Lung (tissue), 12 donors: ENCODE measurements around the gene LPCAT2. TPM values are rescaled to one million over a fixed set of nuclear protein-coding genes. Genes with fewer than 3 reads are reported as not detected.

Experiments
- ATAC-seq: fragments of 200-7000 bp; cut with Tn5 transposase; one replicate; pipeline ENCODE4 v1.9.1; 2020; ENCODE audit warnings: moderate number of reproducible peaks; ENCODE audit not compliant: insufficient read depth, low FRiP score
- DNase-seq, 3 donors: peaks; one replicate each; pipeline ENCODE4 v3.0.0-alpha.2; 2013 to 2017
- H3K27ac ChIP-seq, 2 donors: one replicate each; pipeline ENCODE4 v1.5.1; 2013; ENCODE audit warnings: mild to moderate bottlenecking in 2 of 2, moderate library complexity in 2 of 2, control low read depth in 1 of 2, inconsistent platforms in 1 of 2, low read depth in 1 of 2, low read length in 1 of 2
- H3K27me3 ChIP-seq, 3 donors: one replicate each; pipeline ENCODE4 v1.5.1; 2013; ENCODE audit warnings: low read length in 2 of 3; ENCODE audit not compliant: control insufficient read depth in 3 of 3, insufficient read depth in 3 of 3
- H3K36me3 ChIP-seq, 4 donors: one replicate each; pipeline ENCODE4 v1.5.1; 2013; ENCODE audit warnings: low read length in 4 of 4, mild to moderate bottlenecking in 1 of 4, moderate library complexity in 1 of 4; ENCODE audit not compliant: control insufficient read depth in 4 of 4, insufficient read depth in 4 of 4
- H3K4me1 ChIP-seq, 5 donors: one replicate each; pipeline ENCODE4 v1.5.1; 2013; ENCODE audit warnings: low read length in 5 of 5, mild to moderate bottlenecking in 2 of 5, moderate library complexity in 1 of 5; ENCODE audit not compliant: control insufficient read depth in 5 of 5, insufficient read depth in 5 of 5
- H3K4me3 ChIP-seq: one replicate; pipeline ENCODE4 v1.5.1; 2013; ENCODE audit warnings: mild to moderate bottlenecking, control low read depth, moderate library complexity
- H3K9ac ChIP-seq, 2 donors: one replicate each; pipeline ENCODE4 v1.5.1; 2013; ENCODE audit warnings: low read length in 2 of 2, control low read depth in 1 of 2; ENCODE audit not compliant: insufficient read depth in 1 of 2
- H3K9me3 ChIP-seq, 4 donors: one replicate each; pipeline ENCODE4 v1.5.1; 2013; ENCODE audit warnings: low read length in 3 of 4, mild to moderate bottlenecking in 1 of 4, moderate library complexity in 1 of 4; ENCODE audit not compliant: control insufficient read depth in 4 of 4, insufficient read depth in 3 of 4
- WGBS, 2 donors: extraction: QIAGEN DNeasy Blood & Tissue Kit; methylation state at CpG; one replicate each; pipeline ENCODE4 v1.1.7; 2013; 5-methylcytosine and 5-hydroxymethylcytosine counted together
- polyA plus RNA-seq, 2 donors: library from polyadenylated mRNA; stranded (reverse); fragments of 200-250 nt; gene quantifications; one replicate each; pipeline ENCODE4 v1.2.1, GENCODE V29; 2013
- total RNA-seq, 2 donors: library from RNA; depleted of rRNA in 1 of 2; stranded (reverse); fragments of >200 nt in 1 of 2; gene quantifications; one replicate each; pipeline ENCODE4 v1.2.1, GENCODE V29; 2014 to 2021
- TF ChIP-seq, protein P1 (sequence below): IDR thresholded peaks from 2 replicates; pipeline ENCODE4 v1.5.1; 2012; ENCODE audit warnings: mild to moderate bottlenecking; ENCODE audit errors: control extremely low read depth, extremely low read depth
- donor health status: control.
- donor health status: control.
- donor health status: Bipolar disorder and iron deficiency.
- donor health status: healthy.
- donor health status: DM: yes; HTN: yes; CAD: no.

The LPCAT2 gene
- total and polyA plus RNA-seq, 4 donors, result 9.5 to 25.3 (median 19.4) TPM

DNA sequence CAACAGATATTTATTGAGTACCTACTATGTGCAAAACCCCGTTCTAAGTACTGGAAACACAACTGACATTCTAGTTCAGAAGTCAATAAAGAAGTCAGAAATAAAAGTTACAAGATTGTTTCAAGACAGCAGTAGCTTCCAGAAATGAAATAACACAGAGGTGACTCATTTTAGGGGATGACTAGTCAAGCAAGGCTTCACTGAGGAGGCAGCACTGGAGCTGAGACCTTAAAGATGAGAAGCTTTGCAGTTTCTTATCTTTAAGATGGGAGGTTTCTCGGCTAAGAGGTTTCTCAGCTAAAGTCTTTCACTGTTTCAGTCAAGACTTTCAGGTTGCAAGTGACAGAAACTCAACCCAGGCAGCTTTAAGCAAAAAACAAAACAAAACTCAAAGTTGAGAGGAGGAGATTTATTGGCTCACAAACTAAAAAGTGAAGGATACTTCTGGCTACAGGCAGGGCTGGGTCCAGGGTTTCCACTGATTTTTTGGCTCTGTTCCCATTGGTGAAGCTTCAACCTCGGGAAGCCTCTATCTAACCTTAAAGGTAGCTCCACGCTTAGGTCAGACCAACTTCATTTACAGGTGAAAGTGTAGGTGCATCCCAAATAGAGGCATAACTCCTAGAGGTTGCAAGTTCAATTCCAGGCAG, 37.3 kb upstream of the LPCAT2 start:
- WGBS, 2 donors, result 71 to 86% methylated on average over 4 of the region's 4 CpGs
- TF ChIP-seq, protein P1, sequence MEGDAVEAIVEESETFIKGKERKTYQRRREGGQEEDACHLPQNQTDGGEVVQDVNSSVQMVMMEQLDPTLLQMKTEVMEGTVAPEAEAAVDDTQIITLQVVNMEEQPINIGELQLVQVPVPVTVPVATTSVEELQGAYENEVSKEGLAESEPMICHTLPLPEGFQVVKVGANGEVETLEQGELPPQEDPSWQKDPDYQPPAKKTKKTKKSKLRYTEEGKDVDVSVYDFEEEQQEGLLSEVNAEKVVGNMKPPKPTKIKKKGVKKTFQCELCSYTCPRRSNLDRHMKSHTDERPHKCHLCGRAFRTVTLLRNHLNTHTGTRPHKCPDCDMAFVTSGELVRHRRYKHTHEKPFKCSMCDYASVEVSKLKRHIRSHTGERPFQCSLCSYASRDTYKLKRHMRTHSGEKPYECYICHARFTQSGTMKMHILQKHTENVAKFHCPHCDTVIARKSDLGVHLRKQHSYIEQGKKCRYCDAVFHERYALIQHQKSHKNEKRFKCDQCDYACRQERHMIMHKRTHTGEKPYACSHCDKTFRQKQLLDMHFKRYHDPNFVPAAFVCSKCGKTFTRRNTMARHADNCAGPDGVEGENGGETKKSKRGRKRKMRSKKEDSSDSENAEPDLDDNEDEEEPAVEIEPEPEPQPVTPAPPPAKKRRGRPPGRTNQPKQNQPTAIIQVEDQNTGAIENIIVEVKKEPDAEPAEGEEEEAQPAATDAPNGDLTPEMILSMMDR, result no peak
- no peak overlapping the region for H3K9ac ChIP-seq

DNA sequence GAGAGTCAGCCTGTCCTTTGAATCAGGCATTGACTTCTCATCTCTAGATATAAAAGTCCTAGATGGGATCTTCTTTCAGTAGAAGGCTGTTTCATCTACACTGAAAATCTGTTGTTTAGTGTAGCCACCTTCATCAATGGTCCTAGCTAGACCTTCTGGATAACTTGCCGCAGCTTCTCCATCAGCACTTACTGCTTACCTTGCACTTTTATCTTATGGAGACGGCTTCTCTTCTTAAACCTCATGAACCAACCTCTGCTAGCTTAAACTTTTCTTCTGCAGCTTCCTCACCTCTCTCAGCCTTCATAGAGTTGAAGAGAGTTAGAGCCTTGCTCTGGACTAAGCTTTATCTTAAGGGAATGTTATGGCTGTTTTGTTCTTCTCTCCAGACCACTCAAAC, 35.3 kb upstream of the LPCAT2 start:
- WGBS, 2 donors, result 98% methylated on average over 2 of the region's 2 CpGs
- ATAC-seq, result no peak
- Histone ChIP-seq H3K9me3 (no peaks in the 10 kb centered on the region), H3K36me3 (no peaks in the 10 kb centered on the region), H3K27me3 (peaks cover 0 to 5% (median 0%) of the 10 kb centered on the region in 3 donors), H3K4me1 (peaks cover 0 to 19% (median 5%) of the 10 kb centered on the region in 5 donors), H3K9ac (no peak overlapping the region), H3K27ac (no peak overlapping the region), H3K4me3 (no peak overlapping the region)
- TF ChIP-seq, protein P1, result no peak
- no peak for DNase-seq

More for the DNA sequence above, 37.3 kb upstream of the LPCAT2 start:
- no peak overlapping the region for H3K4me3 ChIP-seq
- no peaks in the 10 kb centered on the region for H3K9me3 ChIP-seq
- DNase-seq (no peak), ATAC-seq (no peak)
- no peaks in the 10 kb centered on the region for H3K27me3 ChIP-seq
- no peak overlapping the region for H3K27ac ChIP-seq
- H3K36me3 ChIP-seq, result no peaks in the 10 kb centered on the region
- H3K4me1 ChIP-seq, result peaks cover 0 to 11% (median 2%) of the 10 kb centered on the region in 5 donors

DNA sequence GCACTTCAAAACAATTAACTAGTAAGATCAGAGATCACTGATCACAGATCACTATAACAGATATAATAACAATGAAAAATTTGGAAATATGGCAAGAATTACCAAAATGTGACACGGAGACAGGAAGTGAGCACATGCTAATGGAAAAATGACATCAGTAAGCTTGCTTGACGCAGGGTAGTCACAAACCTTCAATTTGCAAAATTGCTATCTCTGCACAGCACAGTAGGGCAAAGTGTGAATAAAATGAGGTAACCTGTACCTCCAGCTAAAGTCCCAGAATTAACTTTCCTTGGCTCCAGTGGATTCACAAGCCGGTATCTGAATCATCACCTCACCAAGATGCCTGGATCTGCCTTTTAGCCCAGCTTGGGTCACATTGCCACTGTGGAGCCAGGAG, 34.1 kb upstream of the LPCAT2 start:
- Histone ChIP-seq H3K4me3 (no peak overlapping the region), H3K4me1 (peaks cover 0 to 22% (median 5%) of the 10 kb centered on the region in 5 donors), H3K9ac (no peak overlapping the region), H3K36me3 (peaks cover 0 to 5% (median 0%) of the 10 kb centered on the region in 4 donors), H3K27me3 (peaks cover 0 to 5% (median 0%) of the 10 kb centered on the region in 3 donors), H3K9me3 (no peaks in the 10 kb centered on the region), H3K27ac (no peak overlapping the region)
- 89 to 95% methylated on average over 3 of the region's 3 CpGs for WGBS, 2 donors
- ATAC-seq (no peak), DNase-seq (no peak)
- TF ChIP-seq, protein P1, result no peak
